Parathyroid adenoma (tissue), 2 donors: ENCODE results near the gene PCSK5.

Source experiments
- H2AFZ ChIP-seq: fragments of 300-600 bp; sonication (generic); one replicate; pipeline ENCODE4 v1.7.0; 2017; ENCODE audit warnings: antibody characterized with exemption, mild to moderate bottlenecking
- H3K27ac ChIP-seq: fragments of 300-600 bp; sonication (generic); one replicate; pipeline ENCODE4 v1.7.0; 2017
- H3K27me3 ChIP-seq: fragments of 300-600 bp; sonication (generic); one replicate; pipeline ENCODE4 v1.7.0; 2017; ENCODE audit warnings: low read length; ENCODE audit not compliant: control insufficient read depth, insufficient read depth
- H3K36me3 ChIP-seq: fragments of 300-600 bp; sonication (generic); one replicate; pipeline ENCODE4 v1.7.0; 2017; ENCODE audit warnings: low read length; ENCODE audit not compliant: control insufficient read depth, insufficient read depth
- H3K4me1 ChIP-seq: fragments of 300-600 bp; sonication (generic); one replicate; pipeline ENCODE4 v1.7.0; 2017; ENCODE audit warnings: control low read depth
- H3K4me2 ChIP-seq: fragments of 300-600 bp; sonication (generic); one replicate; pipeline ENCODE4 v1.7.0; 2017; ENCODE audit warnings: low read length
- H3K4me3 ChIP-seq: fragments of 300-600 bp; sonication (generic); one replicate; pipeline ENCODE4 v1.7.0; 2017; ENCODE audit warnings: low read depth, low read length
- H3K79me2 ChIP-seq: fragments of 300-600 bp; sonication (generic); one replicate; pipeline ENCODE4 v1.7.0; 2017; ENCODE audit warnings: control low read depth
- H3K9ac ChIP-seq: fragments of 300-600 bp; sonication (generic); one replicate; pipeline ENCODE4 v1.7.0; 2017; ENCODE audit warnings: mild to moderate bottlenecking
- H3K9me3 ChIP-seq: fragments of 300-600 bp; sonication (generic); one replicate; pipeline ENCODE4 v1.7.0; 2017; ENCODE audit warnings: low read length; ENCODE audit not compliant: control insufficient read depth
- CTCF ChIP-seq: fragments of 300-600 bp; sonication (generic); IDR thresholded peaks from one replicate; pipeline ENCODE4 v1.7.0; 2017; ENCODE audit warnings: antibody characterized with exemption, mild to moderate bottlenecking
- donor health status: primary hyperparathyroidism.

Gene PCSK5

GRCh38 chr9:75890472-75891276 is at the start of gene PCSK5:
PCSK5 (plus strand) TSS chr9:75890673; CDS start chr9:75891182, 509 bp downstream.
- Histone ChIP-seq H2AFZ (peak within 1 kb of the TSS; percentile 93), H3K9ac (peak within 1 kb of the TSS; percentile 37), H3K27ac (peak within 1 kb of the TSS; percentile 81), H3K4me2 (peak within 1 kb of the TSS; percentile 95), H3K79me2 (no peaks in the 10 kb centered on the region), H3K4me1 (no peaks in the 10 kb centered on the region), H3K9me3 (no peaks in the 10 kb centered on the region), H3K36me3 (no peaks in the 10 kb centered on the region), H3K27me3 (no peaks in the 10 kb centered on the region), H3K4me3 (peak within 1 kb of the TSS; percentile 84)
- TF ChIP-seq CTCF: peak; percentile 13

GRCh38 chr9:75844321-75844720 is 46.2 kb upstream of the PCSK5 start:
- H3K4me2 ChIP-seq: peak overlapping the region; percentile 26
- H3K27me3 ChIP-seq: no peaks in the 10 kb centered on the region
- H2AFZ ChIP-seq: no peak overlapping the region
- H3K9ac ChIP-seq: no peak overlapping the region
- peak overlapping the region; percentile 11 for H3K4me3 ChIP-seq
- H3K4me1 ChIP-seq: no peaks in the 10 kb centered on the region
- H3K27ac ChIP-seq: peak overlapping the region; percentile 15
- no peaks in the 10 kb centered on the region for H3K9me3 ChIP-seq
- TF ChIP-seq CTCF: no peak
- no peaks in the 10 kb centered on the region for H3K36me3 ChIP-seq
- no peaks in the 10 kb centered on the region for H3K79me2 ChIP-seq

DNA sequence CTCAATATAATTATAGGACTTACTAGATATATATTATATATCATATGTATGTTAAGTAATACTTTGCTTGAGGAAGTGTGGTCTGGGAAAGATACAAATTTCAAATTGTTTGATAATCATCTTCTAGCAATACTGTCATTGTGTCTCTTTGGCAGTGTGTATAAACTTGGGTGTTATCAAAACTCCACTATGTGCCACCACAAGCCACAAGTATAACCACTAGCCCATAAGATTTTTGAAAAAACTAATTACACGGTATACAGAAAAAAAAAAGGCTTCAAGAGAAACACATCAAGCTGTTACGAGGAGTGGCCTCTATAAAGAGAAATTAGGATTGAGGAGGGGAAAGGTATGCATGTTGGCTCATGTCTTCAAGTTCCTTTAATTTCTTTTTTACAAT is 44.7 kb upstream of the PCSK5 start:
- Histone ChIP-seq H3K9ac (no peak overlapping the region), H3K27ac (no peak overlapping the region), H2AFZ (no peak overlapping the region), H3K9me3 (no peaks in the 10 kb centered on the region), H3K4me3 (no peak overlapping the region), H3K4me1 (no peaks in the 10 kb centered on the region), H3K27me3 (no peaks in the 10 kb centered on the region), H3K36me3 (no peaks in the 10 kb centered on the region), H3K79me2 (no peaks in the 10 kb centered on the region), H3K4me2 (no peak overlapping the region)
- no peak for TF ChIP-seq CTCF

GRCh38 chr9:75847085-75847484 is 43.4 kb upstream of the PCSK5 start:
- no peaks in the 10 kb centered on the region for H3K27me3 ChIP-seq
- TF ChIP-seq CTCF: no peak
- no peak overlapping the region for H3K27ac ChIP-seq
- no peak overlapping the region for H3K4me2 ChIP-seq
- no peaks in the 10 kb centered on the region for H3K4me1 ChIP-seq
- H2AFZ ChIP-seq: no peak overlapping the region
- no peak overlapping the region for H3K4me3 ChIP-seq
- no peaks in the 10 kb centered on the region for H3K36me3 ChIP-seq
- H3K9ac ChIP-seq: no peak overlapping the region
- no peaks in the 10 kb centered on the region for H3K79me2 ChIP-seq
- H3K9me3 ChIP-seq: no peaks in the 10 kb centered on the region
